Suprapubic skin (tissue), 4 donors: Measurements from ENCODE around the gene TTC28.

ENCODE experiments used
- EP300 ChIP-seq: sonication (generic); formaldehyde crosslinking; IDR thresholded peaks from one replicate; pipeline ENCODE4 v1.6.1; 2017; ENCODE audit warnings: antibody characterized with exemption
- POLR2A ChIP-seq, 2 donors: fragments of 450-650 bp; IDR thresholded peaks; one replicate each; pipeline ENCODE4 v1.6.1; 2017; ENCODE audit warnings: antibody characterized with exemption in 2 of 2, mild to moderate bottlenecking in 2 of 2, moderate library complexity in 2 of 2
- POLR2AphosphoS5 ChIP-seq, 3 donors: sonication (generic); formaldehyde crosslinking; IDR thresholded peaks; one replicate each; pipeline ENCODE4 v1.6.1; 2017; ENCODE audit warnings: antibody characterized with exemption in 3 of 3
- TF ChIP-seq, protein P1 (sequence below), 2 donors: fragments of 200-600 bp in 1 of 2; fragments of 450-650 bp in 1 of 2; sonication (generic) in 1 of 2; IDR thresholded peaks; one replicate each; pipeline ENCODE4 v1.5.1; 2016 to 2019; ENCODE audit warnings: antibody characterized with exemption in 2 of 2, mild to moderate bottlenecking in 1 of 2, moderate library complexity in 1 of 2

- TF ChIP-seq, protein P1, sequence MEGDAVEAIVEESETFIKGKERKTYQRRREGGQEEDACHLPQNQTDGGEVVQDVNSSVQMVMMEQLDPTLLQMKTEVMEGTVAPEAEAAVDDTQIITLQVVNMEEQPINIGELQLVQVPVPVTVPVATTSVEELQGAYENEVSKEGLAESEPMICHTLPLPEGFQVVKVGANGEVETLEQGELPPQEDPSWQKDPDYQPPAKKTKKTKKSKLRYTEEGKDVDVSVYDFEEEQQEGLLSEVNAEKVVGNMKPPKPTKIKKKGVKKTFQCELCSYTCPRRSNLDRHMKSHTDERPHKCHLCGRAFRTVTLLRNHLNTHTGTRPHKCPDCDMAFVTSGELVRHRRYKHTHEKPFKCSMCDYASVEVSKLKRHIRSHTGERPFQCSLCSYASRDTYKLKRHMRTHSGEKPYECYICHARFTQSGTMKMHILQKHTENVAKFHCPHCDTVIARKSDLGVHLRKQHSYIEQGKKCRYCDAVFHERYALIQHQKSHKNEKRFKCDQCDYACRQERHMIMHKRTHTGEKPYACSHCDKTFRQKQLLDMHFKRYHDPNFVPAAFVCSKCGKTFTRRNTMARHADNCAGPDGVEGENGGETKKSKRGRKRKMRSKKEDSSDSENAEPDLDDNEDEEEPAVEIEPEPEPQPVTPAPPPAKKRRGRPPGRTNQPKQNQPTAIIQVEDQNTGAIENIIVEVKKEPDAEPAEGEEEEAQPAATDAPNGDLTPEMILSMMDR (IDR thresholded peaks at IDR 0.05), result no peak
- no peak for TF ChIP-seq POLR2AphosphoS5 (IDR thresholded peaks at IDR 0.05)
- TF ChIP-seq POLR2A (IDR thresholded peaks at IDR 0.05), result no peak
- TF ChIP-seq EP300, result no peak
These were observed 447.4 kb downstream of the TTC28 start for GRCh38 chr22:28232204-28232603.
